ENCODE data around the gene GAB1.

Gene GAB1

DNA sequence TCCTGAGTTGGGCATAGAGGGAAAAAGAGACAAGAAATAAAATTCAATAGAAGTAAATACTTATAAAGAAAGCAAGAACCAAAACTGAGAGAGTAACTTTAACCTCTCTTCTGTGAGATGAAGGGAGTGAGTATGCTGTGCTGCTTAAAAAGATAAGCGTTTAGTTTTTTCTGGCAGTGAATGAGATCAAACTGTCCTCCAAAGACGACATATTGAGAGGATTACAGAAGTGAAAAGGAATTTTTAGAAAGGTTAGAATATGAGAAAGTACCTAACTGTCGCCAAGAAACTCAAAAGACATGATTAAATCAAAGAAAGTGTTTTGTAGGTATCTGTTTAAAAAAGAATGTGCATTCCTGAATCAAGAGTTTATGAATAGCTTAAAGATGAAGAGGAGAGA lies 16.0 kb downstream of the GAB1 start:
- H3K36me3 ChIP-seq (ENCODE audit: control insufficient read depth, insufficient read depth, low read length) = no peaks in the 10 kb centered on the region
- H3K9me3 ChIP-seq (ENCODE audit: control insufficient read depth, insufficient read depth, low read length) = no peaks in the 10 kb centered on the region
- no peaks in the 10 kb centered on the region for H3K27me3 ChIP-seq (ENCODE audit: control insufficient read depth, insufficient read depth, low read length)
- H3K4me3 ChIP-seq (ENCODE audit: low read depth, low read length) = no peak overlapping the region
- H3K4me1 ChIP-seq (ENCODE audit: control insufficient read depth, insufficient read depth, low read length) = peaks cover 32% of the 10 kb centered on the region
- H3K9ac ChIP-seq (ENCODE audit: low read depth, low read length) = no peak overlapping the region

DNA sequence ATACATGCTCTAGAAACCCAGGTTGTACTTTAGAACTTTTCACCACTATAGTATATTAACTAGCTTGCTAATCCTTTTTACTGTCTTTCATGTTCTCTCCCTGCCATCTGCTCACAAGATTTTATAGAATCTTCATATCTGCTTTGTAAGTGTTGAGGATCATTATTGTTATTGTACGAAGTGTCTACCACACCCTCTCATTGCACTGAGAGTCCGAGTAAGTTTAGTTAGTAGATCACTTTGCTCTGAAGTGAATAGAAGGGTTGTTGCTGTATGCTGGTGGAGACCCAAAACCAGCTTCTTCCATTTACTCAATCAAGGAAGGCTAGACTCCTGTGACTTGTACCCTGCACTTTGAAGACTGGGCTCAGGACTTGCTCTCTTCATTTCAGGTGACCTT lies 17.1 kb downstream of the GAB1 start:
- Histone ChIP-seq H3K36me3 (ENCODE audit: control insufficient read depth, insufficient read depth, low read length) (no peaks in the 10 kb centered on the region), H3K9me3 (ENCODE audit: control insufficient read depth, insufficient read depth, low read length) (no peaks in the 10 kb centered on the region), H3K4me1 (ENCODE audit: control insufficient read depth, insufficient read depth, low read length) (peaks cover 32% of the 10 kb centered on the region), H3K4me3 (ENCODE audit: low read depth, low read length) (no peak overlapping the region), H3K27me3 (ENCODE audit: control insufficient read depth, insufficient read depth, low read length) (no peaks in the 10 kb centered on the region), H3K9ac (ENCODE audit: low read depth, low read length) (no peak overlapping the region)

GRCh38 chr4:143354990-143355389 lies 18.3 kb downstream of the GAB1 start:
- Histone ChIP-seq H3K27me3 (ENCODE audit: control insufficient read depth, insufficient read depth, low read length) (no peaks in the 10 kb centered on the region), H3K9ac (ENCODE audit: low read depth, low read length) (no peak overlapping the region), H3K9me3 (ENCODE audit: control insufficient read depth, insufficient read depth, low read length) (no peaks in the 10 kb centered on the region), H3K36me3 (ENCODE audit: control insufficient read depth, insufficient read depth, low read length) (no peaks in the 10 kb centered on the region), H3K4me1 (ENCODE audit: control insufficient read depth, insufficient read depth, low read length) (peaks cover 38% of the 10 kb centered on the region), H3K4me3 (ENCODE audit: low read depth, low read length) (no peak overlapping the region)

DNA sequence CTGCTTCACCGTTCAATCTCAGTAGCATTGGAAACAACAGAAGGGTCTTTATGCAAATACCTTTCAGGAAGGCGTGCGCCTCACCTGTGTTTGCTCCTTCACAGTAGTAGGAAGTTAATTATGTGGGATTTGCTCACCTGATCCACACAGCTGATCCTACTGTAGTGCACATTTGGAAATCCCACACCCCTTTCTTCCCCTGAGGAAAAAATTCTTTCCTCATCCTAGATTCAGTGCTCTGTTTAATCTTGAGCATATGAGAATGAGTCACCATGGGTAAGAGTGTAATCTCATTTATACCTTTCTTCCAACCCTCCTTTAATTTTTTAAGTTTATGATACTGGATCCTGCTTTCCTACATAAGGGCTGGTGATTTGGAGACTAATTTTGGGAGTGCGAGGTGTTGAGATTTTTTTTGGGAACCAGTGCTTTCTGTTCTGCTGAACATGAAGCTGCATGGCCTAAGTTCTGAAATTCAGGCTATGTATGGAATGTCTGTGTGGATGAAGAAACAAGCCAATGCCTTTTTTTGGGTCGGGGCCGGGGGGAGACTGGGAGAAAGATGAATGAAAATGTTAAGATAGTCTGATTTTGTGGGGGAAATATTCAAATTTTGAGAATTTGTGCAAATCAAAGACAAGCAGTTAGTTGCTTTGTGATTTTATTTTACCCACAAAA lies 19.0 kb downstream of the GAB1 start:
- Histone ChIP-seq H3K4me1 (ENCODE audit: control insufficient read depth, insufficient read depth, low read length) (peaks cover 38% of the 10 kb centered on the region), H3K36me3 (ENCODE audit: control insufficient read depth, insufficient read depth, low read length) (no peaks in the 10 kb centered on the region), H3K9ac (ENCODE audit: low read depth, low read length) (no peak overlapping the region), H3K4me3 (ENCODE audit: low read depth, low read length) (no peak overlapping the region), H3K27me3 (ENCODE audit: control insufficient read depth, insufficient read depth, low read length) (no peaks in the 10 kb centered on the region), H3K9me3 (ENCODE audit: control insufficient read depth, insufficient read depth, low read length) (no peaks in the 10 kb centered on the region)

- Histone ChIP-seq H3K36me3 (ENCODE audit: control insufficient read depth, insufficient read depth, low read length) (no peaks in the 10 kb centered on the region), H3K4me3 (ENCODE audit: low read depth, low read length) (no peak overlapping the region)
Measured at GRCh38 chr4:143356493-143356892, 19.8 kb downstream of the GAB1 start.

GRCh38 chr4:143357161-143357845 lies 20.6 kb downstream of the GAB1 start:
- no peaks in the 10 kb centered on the region for H3K36me3 ChIP-seq (ENCODE audit: control insufficient read depth, insufficient read depth, low read length)
- no peak overlapping the region for H3K9ac ChIP-seq (ENCODE audit: low read depth, low read length)
- H3K4me3 ChIP-seq (ENCODE audit: low read depth, low read length) = no peak overlapping the region
- H3K27me3 ChIP-seq (ENCODE audit: control insufficient read depth, insufficient read depth, low read length) = no peaks in the 10 kb centered on the region
- H3K9me3 ChIP-seq (ENCODE audit: control insufficient read depth, insufficient read depth, low read length) = no peaks in the 10 kb centered on the region
- H3K4me1 ChIP-seq (ENCODE audit: control insufficient read depth, insufficient read depth, low read length) = peaks cover 33% of the 10 kb centered on the region

More at GRCh38 chr4:143356493-143356892, 19.8 kb downstream of the GAB1 start:
- Histone ChIP-seq H3K9me3 (ENCODE audit: control insufficient read depth, insufficient read depth, low read length) (no peaks in the 10 kb centered on the region), H3K4me1 (ENCODE audit: control insufficient read depth, insufficient read depth, low read length) (peaks cover 38% of the 10 kb centered on the region), H3K9ac (ENCODE audit: low read depth, low read length) (no peak overlapping the region), H3K27me3 (ENCODE audit: control insufficient read depth, insufficient read depth, low read length) (no peaks in the 10 kb centered on the region)

DNA sequence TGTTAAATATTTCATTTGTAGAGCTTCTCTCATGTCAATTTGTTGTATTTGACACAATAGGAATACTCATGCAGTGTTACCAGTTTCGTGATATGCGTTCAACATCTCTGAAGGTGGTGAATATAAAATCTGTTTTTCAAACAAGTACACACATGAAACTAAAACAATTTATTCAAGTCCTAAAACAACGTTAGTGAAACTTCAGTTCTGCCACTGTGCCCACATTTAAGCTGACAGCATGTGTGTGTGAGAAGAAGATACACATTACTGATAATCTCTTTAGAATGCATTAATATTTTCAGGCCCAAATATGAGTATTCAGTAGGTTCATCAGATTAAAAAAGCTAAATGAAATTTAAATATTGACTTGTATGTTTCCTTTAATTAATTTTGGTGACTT lies 21.7 kb downstream of the GAB1 start:
- H3K27me3 ChIP-seq (ENCODE audit: control insufficient read depth, insufficient read depth, low read length) = no peaks in the 10 kb centered on the region
- H3K9me3 ChIP-seq (ENCODE audit: control insufficient read depth, insufficient read depth, low read length) = no peaks in the 10 kb centered on the region
- H3K4me1 ChIP-seq (ENCODE audit: control insufficient read depth, insufficient read depth, low read length) = peaks cover 33% of the 10 kb centered on the region
- no peaks in the 10 kb centered on the region for H3K36me3 ChIP-seq (ENCODE audit: control insufficient read depth, insufficient read depth, low read length)
- no peak overlapping the region for H3K9ac ChIP-seq (ENCODE audit: low read depth, low read length)
- H3K4me3 ChIP-seq (ENCODE audit: low read depth, low read length) = no peak overlapping the region

DNA sequence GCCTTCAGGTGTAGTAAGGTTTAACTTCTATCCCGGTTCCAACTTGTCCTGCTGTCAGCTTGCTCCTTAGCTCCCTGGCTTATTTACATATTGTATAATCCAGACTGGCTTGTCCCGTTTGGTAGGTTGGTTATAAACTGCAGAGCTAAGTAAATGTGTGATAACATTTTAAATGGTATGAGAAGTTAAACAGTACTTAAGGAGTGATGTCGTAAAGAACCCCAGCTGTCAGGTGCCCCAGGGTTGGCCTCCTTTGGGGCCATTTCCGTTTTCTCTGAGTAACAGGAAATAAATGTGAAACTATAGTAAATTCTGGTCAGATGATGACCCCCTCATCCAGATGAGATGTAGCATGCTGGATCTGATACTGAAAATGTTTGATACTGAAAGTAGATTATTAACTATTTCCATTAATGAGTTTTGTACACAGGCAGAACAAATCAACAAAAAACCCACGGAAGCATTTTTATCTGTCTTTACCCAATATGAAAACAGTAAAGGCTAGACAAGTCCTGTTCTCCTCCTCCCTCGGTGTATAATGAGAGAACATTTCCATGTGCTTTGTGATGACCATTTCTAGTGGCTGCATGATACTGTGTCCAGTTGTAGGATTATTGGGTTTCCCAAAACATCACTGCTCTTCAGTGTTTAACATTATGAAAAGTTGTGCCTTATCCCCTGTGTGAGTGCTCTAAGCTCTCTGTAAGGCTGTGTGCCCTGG lies 22.4 kb downstream of the GAB1 start:
- Histone ChIP-seq H3K27me3 (ENCODE audit: control insufficient read depth, insufficient read depth, low read length) (no peaks in the 10 kb centered on the region), H3K9ac (ENCODE audit: low read depth, low read length) (no peak overlapping the region), H3K4me1 (ENCODE audit: control insufficient read depth, insufficient read depth, low read length) (peaks cover 33% of the 10 kb centered on the region), H3K4me3 (ENCODE audit: low read depth, low read length) (no peak overlapping the region), H3K9me3 (ENCODE audit: control insufficient read depth, insufficient read depth, low read length) (no peaks in the 10 kb centered on the region), H3K36me3 (ENCODE audit: control insufficient read depth, insufficient read depth, low read length) (no peaks in the 10 kb centered on the region)

GRCh38 chr4:143359644-143360193 lies 23.0 kb downstream of the GAB1 start:
- Histone ChIP-seq H3K4me1 (ENCODE audit: control insufficient read depth, insufficient read depth, low read length) (peaks cover 34% of the 10 kb centered on the region), H3K4me3 (ENCODE audit: low read depth, low read length) (no peak overlapping the region), H3K9ac (ENCODE audit: low read depth, low read length) (no peak overlapping the region), H3K36me3 (ENCODE audit: control insufficient read depth, insufficient read depth, low read length) (no peaks in the 10 kb centered on the region), H3K9me3 (ENCODE audit: control insufficient read depth, insufficient read depth, low read length) (no peaks in the 10 kb centered on the region), H3K27me3 (ENCODE audit: control insufficient read depth, insufficient read depth, low read length) (no peaks in the 10 kb centered on the region)

DNA sequence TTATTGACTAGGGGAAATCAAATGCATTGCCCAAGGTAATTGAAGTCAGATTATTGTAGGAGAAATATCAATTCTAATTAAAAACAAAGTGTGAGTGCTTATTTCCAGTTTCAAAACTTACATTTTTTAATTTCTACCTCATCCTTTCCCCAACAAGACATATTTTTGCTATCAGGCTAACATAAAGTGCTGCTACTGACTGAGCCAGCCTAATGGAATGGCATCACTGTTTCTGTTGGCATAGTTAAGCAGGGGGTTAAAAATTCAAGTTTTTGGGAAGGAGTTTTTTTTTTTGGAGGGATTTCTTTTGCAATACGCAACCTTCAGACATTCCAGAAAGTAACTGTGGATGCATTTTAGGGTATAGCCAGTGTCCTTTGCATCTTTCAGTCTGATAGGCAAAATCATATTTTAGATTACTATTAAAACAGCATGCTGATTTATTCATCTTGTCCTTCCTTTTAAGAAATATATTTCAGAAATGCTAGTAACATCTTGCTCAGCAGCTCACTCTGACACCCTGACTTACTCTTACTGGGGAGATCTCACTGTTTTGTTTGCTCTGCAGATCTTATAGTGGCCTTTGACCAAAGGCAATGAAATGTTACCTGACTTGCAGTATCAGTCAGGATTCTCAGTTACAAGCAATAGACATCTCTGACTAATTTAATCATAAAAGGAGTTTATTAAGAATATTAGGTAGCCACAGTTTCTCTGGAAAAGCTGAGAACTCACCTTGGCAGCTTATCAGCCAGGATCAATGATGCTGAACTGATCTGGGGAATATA lies 24.4 kb downstream of the GAB1 start:
- Histone ChIP-seq H3K9ac (ENCODE audit: low read depth, low read length) (no peak overlapping the region), H3K36me3 (ENCODE audit: control insufficient read depth, insufficient read depth, low read length) (no peaks in the 10 kb centered on the region), H3K9me3 (ENCODE audit: control insufficient read depth, insufficient read depth, low read length) (no peaks in the 10 kb centered on the region), H3K4me1 (ENCODE audit: control insufficient read depth, insufficient read depth, low read length) (peaks cover 21% of the 10 kb centered on the region), H3K27me3 (ENCODE audit: control insufficient read depth, insufficient read depth, low read length) (no peaks in the 10 kb centered on the region), H3K4me3 (ENCODE audit: low read depth, low read length) (no peak overlapping the region)

- Histone ChIP-seq H3K27me3 (ENCODE audit: control insufficient read depth, insufficient read depth, low read length) (no peaks in the 10 kb centered on the region), H3K9me3 (ENCODE audit: control insufficient read depth, insufficient read depth, low read length) (no peaks in the 10 kb centered on the region), H3K36me3 (ENCODE audit: control insufficient read depth, insufficient read depth, low read length) (no peaks in the 10 kb centered on the region), H3K4me1 (ENCODE audit: control insufficient read depth, insufficient read depth, low read length) (peaks cover 8% of the 10 kb centered on the region), H3K9ac (ENCODE audit: low read depth, low read length) (no peak overlapping the region), H3K4me3 (ENCODE audit: low read depth, low read length) (no peak overlapping the region)
Measured at GRCh38 chr4:143362349-143363046, 25.8 kb downstream of the GAB1 start.

All from iPS-15b (cell line).